ENCODE measurements around the gene SYNRG. TPM values are rescaled to one million over a fixed set of nuclear protein-coding genes. Genes with fewer than 3 reads are reported as not detected.

SYNRG gene
- total and polyA plus RNA-seq, 2 of the 13 experiments (the other 11 are each of a cell fraction or from before 2014, with no cell fraction given), result 7.3 to 8.7 TPM

DNA sequence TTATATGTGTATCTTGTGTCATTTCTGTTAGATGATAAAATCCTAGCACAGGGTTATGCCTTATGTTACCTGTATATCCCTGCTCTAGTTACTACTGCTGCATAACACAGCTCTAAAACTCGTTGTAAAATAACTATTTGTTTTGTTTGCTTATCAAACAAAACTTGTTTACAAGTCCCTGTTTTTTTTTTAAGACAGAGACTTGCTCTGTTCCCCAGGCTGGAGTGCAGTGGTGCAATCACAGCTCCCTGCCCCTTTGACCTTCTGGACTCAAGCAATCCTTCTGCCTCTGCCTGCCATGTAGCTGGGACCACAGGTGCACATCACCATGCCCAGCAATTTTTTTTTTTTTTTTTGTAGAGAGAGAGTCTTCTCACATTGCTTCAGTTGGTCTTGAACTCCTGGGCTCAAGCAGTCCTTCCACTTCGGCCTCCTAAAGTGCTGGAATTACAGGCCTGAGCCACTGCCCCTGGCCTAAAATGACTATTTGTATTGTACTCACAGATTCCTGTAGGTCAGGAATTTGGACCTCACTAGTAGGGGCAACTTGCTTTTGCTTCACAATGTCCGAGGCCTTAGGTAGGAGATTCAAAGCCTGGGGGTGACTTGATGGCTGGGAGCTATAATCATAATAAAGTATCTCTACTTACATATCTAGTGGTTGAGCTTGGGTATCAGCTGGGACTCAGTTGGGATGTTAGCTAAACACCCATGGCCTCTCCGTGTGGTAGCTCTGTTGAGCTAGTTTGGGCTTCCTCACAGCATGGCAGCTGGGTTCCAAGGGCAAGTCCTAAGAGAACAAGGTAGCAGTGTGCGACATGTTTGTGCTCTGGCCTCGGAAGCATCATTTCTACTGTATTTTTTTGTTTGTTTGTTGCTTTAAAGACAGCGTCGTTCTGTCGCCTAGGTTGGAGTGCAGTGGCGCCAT lies 106.9 kb downstream of the SYNRG start (continued):
- TF ChIP-seq, protein P1, sequence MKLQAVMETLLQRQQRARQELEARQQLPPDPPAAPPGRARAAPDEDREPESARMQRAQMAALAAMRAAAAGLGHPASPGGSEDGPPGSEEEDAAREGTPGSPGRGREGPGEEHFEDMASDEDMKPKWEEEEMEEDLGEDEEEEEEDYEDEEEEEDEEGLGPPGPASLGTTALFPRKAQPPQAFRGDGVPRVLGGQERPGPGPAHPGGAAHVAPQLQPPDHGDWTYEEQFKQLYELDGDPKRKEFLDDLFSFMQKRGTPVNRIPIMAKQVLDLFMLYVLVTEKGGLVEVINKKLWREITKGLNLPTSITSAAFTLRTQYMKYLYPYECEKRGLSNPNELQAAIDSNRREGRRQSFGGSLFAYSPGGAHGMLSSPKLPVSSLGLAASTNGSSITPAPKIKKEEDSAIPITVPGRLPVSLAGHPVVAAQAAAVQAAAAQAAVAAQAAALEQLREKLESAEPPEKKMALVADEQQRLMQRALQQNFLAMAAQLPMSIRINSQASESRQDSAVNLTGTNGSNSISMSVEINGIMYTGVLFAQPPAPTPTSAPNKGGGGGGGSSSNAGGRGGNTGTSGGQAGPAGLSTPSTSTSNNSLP (IDR thresholded peaks at IDR 0.05; ENCODE audit: low read depth, low read length), result peak; percentile 34; the same call in 1 of the 2 replicates
- TF ChIP-seq RCOR2 (CRISPR knock-in tag; IDR thresholded peaks at IDR 0.05) (peak; percentile 73), AKAP8 (CRISPR knock-in tag; IDR thresholded peaks at IDR 0.05) (no peak), TOPORS (CRISPR knock-in tag; IDR thresholded peaks at IDR 0.05) (no peak), CEBPB (IDR thresholded peaks at IDR 0.05; ENCODE audit: borderline replicate concordance, low read depth, low read length) (peak; percentile 94), PAX8 (CRISPR knock-in tag; IDR thresholded peaks at IDR 0.05; ENCODE audit: borderline replicate concordance) (no peak), ZNF629 (CRISPR knock-in tag; conservative IDR thresholded peaks at IDR 0.05) (0 out of 2 replicates have a peak, but pooled peaks have one; percentile 33), KAT7 (CRISPR knock-in tag; IDR thresholded peaks at IDR 0.05; ENCODE audit: borderline replicate concordance) (no peak; the same call in 1 of the 2 replicates), PITX1 (CRISPR knock-in tag; IDR thresholded peaks at IDR 0.05) (peak; percentile 59), MBD4 (IDR thresholded peaks at IDR 0.05; ENCODE audit: borderline replicate concordance, low read length) (peak; percentile 35; the same call in 1 of the 2 replicates), ZNF614 (CRISPR knock-in tag; IDR thresholded peaks at IDR 0.05; ENCODE audit: borderline replicate concordance) (peak; percentile 97; the same call in 1 of the 2 replicates), PHF20 (CRISPR knock-in tag; IDR thresholded peaks at IDR 0.05) (no peak), NR2F6 (IDR thresholded peaks at IDR 0.05) (peak; percentile 94), NR2F6 (CRISPR knock-in tag; IDR thresholded peaks at IDR 0.05) (peak; percentile 97), STAG1 (CRISPR knock-in tag; IDR thresholded peaks at IDR 0.05) (peak; percentile 13; the same call in 1 of the 2 replicates), HOXA5 (CRISPR knock-in tag; IDR thresholded peaks at IDR 0.05) (peak; percentile 38; the same call in 1 of the 2 replicates), ZSCAN22 (CRISPR knock-in tag; IDR thresholded peaks at IDR 0.05) (no peak), ZNF274 (CRISPR knock-in tag; IDR thresholded peaks at IDR 0.05) (no peak), KLF6 (CRISPR knock-in tag; IDR thresholded peaks at IDR 0.05) (no peak), ZNF335 (CRISPR knock-in tag; IDR thresholded peaks at IDR 0.05) (no peak)
- TF ChIP-seq, protein P2, sequence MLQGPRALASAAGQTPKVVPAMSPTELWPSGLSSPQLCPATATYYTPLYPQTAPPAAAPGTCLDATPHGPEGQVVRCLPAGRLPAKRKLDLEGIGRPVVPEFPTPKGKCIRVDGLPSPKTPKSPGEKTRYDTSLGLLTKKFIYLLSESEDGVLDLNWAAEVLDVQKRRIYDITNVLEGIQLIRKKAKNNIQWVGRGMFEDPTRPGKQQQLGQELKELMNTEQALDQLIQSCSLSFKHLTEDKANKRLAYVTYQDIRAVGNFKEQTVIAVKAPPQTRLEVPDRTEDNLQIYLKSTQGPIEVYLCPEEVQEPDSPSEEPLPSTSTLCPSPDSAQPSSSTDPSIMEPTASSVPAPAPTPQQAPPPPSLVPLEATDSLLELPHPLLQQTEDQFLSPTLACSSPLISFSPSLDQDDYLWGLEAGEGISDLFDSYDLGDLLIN (CRISPR knock-in tag; IDR thresholded peaks at IDR 0.05; ENCODE audit: borderline replicate concordance), result no peak
- TF ChIP-seq, protein P3, sequence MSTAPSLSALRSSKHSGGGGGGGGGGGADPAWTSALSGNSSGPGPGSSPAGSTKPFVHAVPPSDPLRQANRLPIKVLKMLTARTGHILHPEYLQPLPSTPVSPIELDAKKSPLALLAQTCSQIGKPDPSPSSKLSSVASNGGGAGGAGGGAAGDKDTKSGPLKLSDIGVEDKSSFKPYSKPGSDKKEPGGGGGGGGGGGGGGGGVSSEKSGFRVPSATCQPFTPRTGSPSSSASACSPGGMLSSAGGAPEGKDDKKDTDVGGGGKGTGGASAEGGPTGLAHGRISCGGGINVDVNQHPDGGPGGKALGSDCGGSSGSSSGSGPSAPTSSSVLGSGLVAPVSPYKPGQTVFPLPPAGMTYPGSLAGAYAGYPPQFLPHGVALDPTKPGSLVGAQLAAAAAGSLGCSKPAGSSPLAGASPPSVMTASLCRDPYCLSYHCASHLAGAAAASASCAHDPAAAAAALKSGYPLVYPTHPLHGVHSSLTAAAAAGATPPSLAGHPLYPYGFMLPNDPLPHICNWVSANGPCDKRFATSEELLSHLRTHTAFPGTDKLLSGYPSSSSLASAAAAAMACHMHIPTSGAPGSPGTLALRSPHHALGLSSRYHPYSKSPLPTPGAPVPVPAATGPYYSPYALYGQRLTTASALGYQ (CRISPR knock-in tag; IDR thresholded peaks at IDR 0.05), result peak; percentile 67
- TF ChIP-seq, protein P4, sequence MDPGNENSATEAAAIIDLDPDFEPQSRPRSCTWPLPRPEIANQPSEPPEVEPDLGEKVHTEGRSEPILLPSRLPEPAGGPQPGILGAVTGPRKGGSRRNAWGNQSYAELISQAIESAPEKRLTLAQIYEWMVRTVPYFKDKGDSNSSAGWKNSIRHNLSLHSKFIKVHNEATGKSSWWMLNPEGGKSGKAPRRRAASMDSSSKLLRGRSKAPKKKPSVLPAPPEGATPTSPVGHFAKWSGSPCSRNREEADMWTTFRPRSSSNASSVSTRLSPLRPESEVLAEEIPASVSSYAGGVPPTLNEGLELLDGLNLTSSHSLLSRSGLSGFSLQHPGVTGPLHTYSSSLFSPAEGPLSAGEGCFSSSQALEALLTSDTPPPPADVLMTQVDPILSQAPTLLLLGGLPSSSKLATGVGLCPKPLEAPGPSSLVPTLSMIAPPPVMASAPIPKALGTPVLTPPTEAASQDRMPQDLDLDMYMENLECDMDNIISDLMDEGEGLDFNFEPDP (CRISPR knock-in tag; conservative IDR thresholded peaks at IDR 0.05), result no peak
- TF ChIP-seq, protein P5, sequence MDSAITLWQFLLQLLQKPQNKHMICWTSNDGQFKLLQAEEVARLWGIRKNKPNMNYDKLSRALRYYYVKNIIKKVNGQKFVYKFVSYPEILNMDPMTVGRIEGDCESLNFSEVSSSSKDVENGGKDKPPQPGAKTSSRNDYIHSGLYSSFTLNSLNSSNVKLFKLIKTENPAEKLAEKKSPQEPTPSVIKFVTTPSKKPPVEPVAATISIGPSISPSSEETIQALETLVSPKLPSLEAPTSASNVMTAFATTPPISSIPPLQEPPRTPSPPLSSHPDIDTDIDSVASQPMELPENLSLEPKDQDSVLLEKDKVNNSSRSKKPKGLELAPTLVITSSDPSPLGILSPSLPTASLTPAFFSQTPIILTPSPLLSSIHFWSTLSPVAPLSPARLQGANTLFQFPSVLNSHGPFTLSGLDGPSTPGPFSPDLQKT (CRISPR knock-in tag; IDR thresholded peaks at IDR 0.05; ENCODE audit: borderline replicate concordance), result no peak

All from HepG2 (cell line).